ENCODE results near the gene HLTF. TPM values are rescaled to one million over a fixed set of nuclear protein-coding genes. Genes with fewer than 3 reads are reported as not detected.
"Not testable (repeated sequence)": the region's sequence is repeated elsewhere in the genome, so short reads cannot be mapped to it uniquely, and the experiment has no call there.

Gene HLTF
- total RNA-seq, 1 experiment from 2014 or later, result 73.4 TPM

GRCh38 chr3:149101154-149101553, 14.8 kb upstream of the HLTF start:
- Histone ChIP-seq H3K9me3 (ENCODE audit: control insufficient read depth in 1 of 2, insufficient read depth in 1 of 2, low read depth in 1 of 2, low read length in 2 of 2) (no peaks in the 10 kb centered on the region), H3K27ac (ENCODE audit: low read depth, low read length) (no peak overlapping the region), H3K9me2 (ENCODE audit: insufficient read depth) (no peaks in the 10 kb centered on the region), H3K4me1 (ENCODE audit: control insufficient read depth in 1 of 2, insufficient read depth in 2 of 2, low read length in 2 of 2) (no peaks in the 10 kb centered on the region), H4K20me1 (ENCODE audit: insufficient read depth) (no peaks in the 10 kb centered on the region), H2AFZ (ENCODE audit: low read depth, low read length, poor library complexity, severe bottlenecking) (no peak overlapping the region), H3K4me3 (replicated peaks in 1 of 2; ENCODE audit: low read depth in 1 of 2, low read length in 2 of 2) (no peak overlapping the region), H3K9ac (ENCODE audit: low read length) (no peak overlapping the region), H3K36me3 (ENCODE audit: control insufficient read depth in 1 of 2, insufficient read depth in 2 of 2, low read length in 2 of 2) (no peaks in the 10 kb centered on the region), H3K79me2 (ENCODE audit: insufficient read depth, low read length) (no peaks in the 10 kb centered on the region), H3K4me2 (ENCODE audit: low read length) (no peak overlapping the region), H3K27me3 (ENCODE audit: insufficient read depth, low read length) (no peaks in the 10 kb centered on the region)
- TF ChIP-seq SP1 (IDR thresholded peaks at IDR 0.05; ENCODE audit: low read depth) (no peak), EZH2 (IDR thresholded peaks at IDR 0.05) (no peak), CBX3 (IDR thresholded peaks at IDR 0.05; ENCODE audit: low read depth) (no peak), ZBTB33 (IDR thresholded peaks at IDR 0.05; ENCODE audit: extremely low read depth, insufficient replicate concordance, low read length) (no peak), SRF (IDR thresholded peaks at IDR 0.05; ENCODE audit: low read depth) (no peak), FOSL1 (IDR thresholded peaks at IDR 0.05; ENCODE audit: low read depth) (no peak), CEBPB (IDR thresholded peaks at IDR 0.05; ENCODE audit: low read depth) (no peak), POLR2A (IDR thresholded peaks at IDR 0.05; ENCODE audit: borderline replicate concordance, extremely low read depth, insufficient read depth, insufficient read length) (no peak), EZH2phosphoT487 (IDR thresholded peaks at IDR 0.05; ENCODE audit: borderline replicate concordance) (no peak), ZFX (IDR thresholded peaks at IDR 0.05) (no peak)
- POLR2A ChIA-PET, result no interaction called here
- intact Hi-C loops (cut with micrococcal nuclease), result no loop called here
- RAD21 ChIA-PET (ENCODE audit: low non-redundant PET in 1 of 2, low total read pairs in 2 of 2, uncharacterized antibody in 2 of 2, unreplicated experiment in 2 of 2), result no interaction called here
- no peak for ATAC-seq
- BruUV-seq (replicated peaks), result no TSS peak
- no peak for DNase-seq (ENCODE audit: low read depth, low spot score)
- CTCF ChIA-PET, result interaction anchor here (1.2 kb wide), 1 partner anchor 19 kb away, joined by 3 read pairs; no protein-coding TSS in a partner anchor

- H3K36me3 ChIP-seq (ENCODE audit: control insufficient read depth in 1 of 2, insufficient read depth in 2 of 2, low read length in 2 of 2); DNase-seq (ENCODE audit: low read depth, low spot score); H3K79me2 ChIP-seq (ENCODE audit: insufficient read depth, low read length); POLR2A ChIA-PET; H3K9me3 ChIP-seq (ENCODE audit: control insufficient read depth in 1 of 2, insufficient read depth in 1 of 2, low read depth in 1 of 2, low read length in 2 of 2); H3K4me2 ChIP-seq (ENCODE audit: low read length); H4K20me1 ChIP-seq (ENCODE audit: insufficient read depth); H2AFZ ChIP-seq (ENCODE audit: low read depth, low read length, poor library complexity, severe bottlenecking); H3K9ac ChIP-seq (ENCODE audit: low read length); CTCF ChIA-PET; BruUV-seq (replicated peaks); H3K27ac ChIP-seq (ENCODE audit: low read depth, low read length); intact Hi-C loops (cut with micrococcal nuclease); ATAC-seq; H3K4me3 ChIP-seq (replicated peaks in 1 of 2; ENCODE audit: low read depth in 1 of 2, low read length in 2 of 2); H3K4me1 ChIP-seq (ENCODE audit: control insufficient read depth in 1 of 2, insufficient read depth in 2 of 2, low read length in 2 of 2); H3K9me2 ChIP-seq (ENCODE audit: insufficient read depth); H3K27me3 ChIP-seq (ENCODE audit: insufficient read depth, low read length); RAD21 ChIA-PET (ENCODE audit: low non-redundant PET in 1 of 2, low total read pairs in 2 of 2, uncharacterized antibody in 2 of 2, unreplicated experiment in 2 of 2): not testable (repeated sequence)
These were observed 11.7 kb upstream of the HLTF start for GRCh38 chr3:149097987-149098386.

All from HCT116 (cell line).